ENCODE results near the gene VEGFC.
A peak's percentile ranks its signal among the peaks of the same experiment; 100 is the strongest.

The VEGFC gene

GRCh38 chr4:176646311-176646710 lies 146.4 kb downstream of the VEGFC start:
- TF ChIP-seq CTCF (IDR thresholded peaks at IDR 0.05; ENCODE audit: extremely low read depth, missing control alignments), result no peak
- DNase-seq (ENCODE audit: low spot score), result no peak

GRCh38 chr4:176645246-176645960 lies 147.3 kb downstream of the VEGFC start:
- TF ChIP-seq CTCF (IDR thresholded peaks at IDR 0.05; ENCODE audit: extremely low read depth, missing control alignments), result no peak
- DNase-seq (ENCODE audit: low spot score), result no peak

GRCh38 chr4:176642472-176642871 lies 150.2 kb downstream of the VEGFC start:
- TF ChIP-seq CTCF (IDR thresholded peaks at IDR 0.05; ENCODE audit: extremely low read depth, missing control alignments), result no peak
- DNase-seq (ENCODE audit: low spot score), result peak; percentile 18

- DNase-seq (ENCODE audit: low spot score), result no peak
- TF ChIP-seq CTCF (IDR thresholded peaks at IDR 0.05; ENCODE audit: extremely low read depth, missing control alignments), result no peak
Observed at GRCh38 chr4:176641237-176641636, 151.5 kb downstream of the VEGFC start.

GRCh38 chr4:176638992-176639391 lies 153.7 kb downstream of the VEGFC start:
- DNase-seq (ENCODE audit: low spot score), result no peak
- TF ChIP-seq CTCF (IDR thresholded peaks at IDR 0.05; ENCODE audit: extremely low read depth, missing control alignments), result no peak

GRCh38 chr4:176636292-176636691 lies 156.4 kb downstream of the VEGFC start:
- DNase-seq (ENCODE audit: low spot score), result no peak
- no peak for TF ChIP-seq CTCF (IDR thresholded peaks at IDR 0.05; ENCODE audit: extremely low read depth, missing control alignments)

GRCh38 chr4:176635372-176636261 lies 157.1 kb downstream of the VEGFC start:
- TF ChIP-seq CTCF (IDR thresholded peaks at IDR 0.05; ENCODE audit: extremely low read depth, missing control alignments), result no peak
- DNase-seq (ENCODE audit: low spot score), result no peak
